Fibroblast of upper back skin (primary cell): Measurements from ENCODE around the gene PDZRN4.
"Not testable (repeated sequence)": the region's sequence is repeated elsewhere in the genome, so short reads cannot be mapped to it uniquely, and the experiment has no call there.

Experiments
- DNase-seq: peaks from one replicate; pipeline ENCODE4 v3.0.0-alpha.2; 2013

PDZRN4 gene

GRCh38 chr12:41220931-41221330 lies 32.8 kb downstream of the PDZRN4 start:
- DNase-seq = no peak

- DNase-seq = no peak
Observed at GRCh38 chr12:41221491-41221890, 33.4 kb downstream of the PDZRN4 start.

GRCh38 chr12:41223600-41223999 lies 35.5 kb downstream of the PDZRN4 start:
- no peak for DNase-seq

GRCh38 chr12:41224066-41224465 lies 35.9 kb downstream of the PDZRN4 start:
- no peak for DNase-seq

GRCh38 chr12:41225179-41225578 lies 37.1 kb downstream of the PDZRN4 start:
- no peak for DNase-seq

- no peak for DNase-seq
Observed at GRCh38 chr12:41228066-41228820, 40.1 kb downstream of the PDZRN4 start.

GRCh38 chr12:41230756-41231155 lies 42.6 kb downstream of the PDZRN4 start:
- DNase-seq = no peak

GRCh38 chr12:41234692-41235091 lies 46.6 kb downstream of the PDZRN4 start:
- no peak for DNase-seq

- DNase-seq = no peak
Observed at GRCh38 chr12:41242603-41243002, 54.5 kb downstream of the PDZRN4 start.

GRCh38 chr12:41248391-41248790 lies 60.3 kb downstream of the PDZRN4 start:
- DNase-seq = no peak

- DNase-seq = peak; percentile 13
Observed at GRCh38 chr12:41250748-41251147, 62.6 kb downstream of the PDZRN4 start.

- peak; percentile 16 for DNase-seq
Observed at GRCh38 chr12:41254004-41254914, 66.1 kb downstream of the PDZRN4 start.

GRCh38 chr12:41263196-41263595 lies 75.1 kb downstream of the PDZRN4 start:
- not testable (repeated sequence) for DNase-seq

- peak; percentile 2 for DNase-seq
Observed at GRCh38 chr12:41264281-41264680, 76.2 kb downstream of the PDZRN4 start.

- DNase-seq = no peak
Observed at GRCh38 chr12:41269056-41269455, 80.9 kb downstream of the PDZRN4 start.

GRCh38 chr12:41271489-41271888 lies 83.4 kb downstream of the PDZRN4 start:
- peak; percentile 2 for DNase-seq

GRCh38 chr12:41274643-41275042 lies 86.5 kb downstream of the PDZRN4 start:
- peak; percentile 55 for DNase-seq

GRCh38 chr12:41277100-41277945 lies 89.2 kb downstream of the PDZRN4 start:
- peak; percentile 47 for DNase-seq

- DNase-seq = no peak
Observed at GRCh38 chr12:41277946-41278267, 89.8 kb downstream of the PDZRN4 start.

- DNase-seq = not testable (repeated sequence)
Observed at GRCh38 chr12:41280341-41281095, 92.4 kb downstream of the PDZRN4 start.

GRCh38 chr12:41285470-41285869 lies 97.3 kb downstream of the PDZRN4 start:
- DNase-seq = not testable (repeated sequence)

- DNase-seq = no peak
Observed at GRCh38 chr12:41286426-41286825, 98.3 kb downstream of the PDZRN4 start.
